NCI-H226 (cell line): ENCODE results near the gene ZEB2.

Experiments
- DNase-seq: peaks from one replicate; pipeline ENCODE4 v3.0.0-alpha.2; 2015

Gene ZEB2

DNA sequence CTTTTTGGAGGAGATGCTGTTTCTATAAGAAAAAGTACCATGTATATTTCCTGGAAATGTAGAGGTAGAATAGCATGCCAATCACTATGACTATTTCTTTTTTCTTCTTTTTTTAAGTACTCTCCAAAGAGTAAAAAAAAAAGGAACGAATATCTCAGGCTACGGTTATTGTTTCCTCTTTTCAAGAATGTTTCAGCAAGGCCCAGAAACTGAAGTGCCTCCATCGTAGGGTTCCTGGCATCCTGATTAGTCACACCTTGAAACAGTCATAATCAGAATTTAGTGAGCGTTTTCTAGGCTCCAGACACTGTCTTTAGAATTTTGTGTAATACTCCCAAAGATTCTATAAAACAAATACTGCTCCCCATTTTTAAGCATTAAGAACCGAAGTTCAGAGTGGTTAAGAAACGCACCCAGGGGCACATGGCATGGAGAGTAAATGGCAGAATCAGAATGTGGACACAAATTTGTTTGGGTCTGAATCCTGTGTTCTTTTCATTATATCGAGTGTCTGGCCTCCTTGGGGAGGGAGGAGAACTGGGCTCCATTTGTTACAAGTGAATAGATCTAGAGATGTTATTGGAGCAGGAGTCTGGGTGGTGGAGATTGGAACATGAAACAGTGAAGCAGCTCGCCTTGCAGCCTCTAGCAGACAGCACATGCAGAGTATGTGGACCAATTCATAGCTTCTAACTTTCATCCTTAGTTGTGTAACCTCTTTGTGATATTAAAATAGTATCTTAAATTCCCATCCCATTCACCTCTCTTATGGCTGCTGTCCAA, 26.7 kb downstream of the ZEB2 start:
- no peak for DNase-seq

DNA sequence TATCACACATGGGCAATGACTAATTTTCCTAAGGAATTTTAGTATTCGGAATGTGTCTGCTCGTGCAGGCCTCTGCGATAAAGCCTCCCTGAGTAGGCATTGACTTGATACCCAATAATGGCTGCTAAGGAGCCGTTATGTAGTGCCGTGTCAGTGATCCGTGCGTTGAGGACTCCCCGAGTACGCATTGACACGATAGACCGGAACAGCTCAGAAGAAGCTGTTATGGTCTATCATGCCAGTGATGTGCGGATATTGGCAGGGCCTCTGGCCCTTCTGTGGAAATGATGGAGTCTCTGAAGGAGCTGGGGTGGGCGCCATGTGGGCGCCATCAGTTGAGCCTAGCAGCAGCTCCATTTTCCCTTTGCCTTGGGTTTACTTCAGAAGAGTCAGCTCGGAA, 29.1 kb downstream of the ZEB2 start:
- DNase-seq, result no peak

- DNase-seq, result no peak
Measured at GRCh38 chr2:144490017-144490416, 29.9 kb downstream of the ZEB2 start.

DNA sequence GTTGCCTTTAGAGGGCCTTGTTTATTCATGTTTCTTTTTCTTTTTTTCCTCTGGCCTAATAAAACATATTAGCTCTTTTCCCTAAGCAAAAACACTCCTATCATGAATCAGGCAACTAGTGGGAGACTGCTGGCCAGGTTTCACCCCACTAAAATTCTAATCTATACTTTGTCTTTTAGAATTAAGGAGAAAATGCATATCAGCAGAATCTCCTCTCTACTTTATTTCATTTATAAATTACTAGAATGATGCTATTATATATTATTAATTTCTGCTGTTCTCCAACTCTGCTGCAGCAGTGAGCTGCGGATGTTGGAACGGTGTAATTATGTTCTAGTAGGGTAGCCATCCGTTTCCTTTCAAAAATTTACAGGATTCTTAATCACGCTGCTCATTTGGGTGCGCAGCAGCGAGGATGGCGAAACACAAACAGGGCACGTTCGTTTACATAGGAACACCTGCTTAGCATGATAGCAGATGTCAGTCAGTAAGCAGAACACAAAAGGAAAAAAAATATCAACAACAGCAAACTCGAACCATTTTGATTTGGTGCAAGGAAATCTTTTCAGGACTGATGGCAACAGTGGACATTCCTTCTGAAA, 30.5 kb downstream of the ZEB2 start:
- DNase-seq, result no peak

- DNase-seq, result no peak
Measured at GRCh38 chr2:144484201-144484948, 35.5 kb downstream of the ZEB2 start.

DNA sequence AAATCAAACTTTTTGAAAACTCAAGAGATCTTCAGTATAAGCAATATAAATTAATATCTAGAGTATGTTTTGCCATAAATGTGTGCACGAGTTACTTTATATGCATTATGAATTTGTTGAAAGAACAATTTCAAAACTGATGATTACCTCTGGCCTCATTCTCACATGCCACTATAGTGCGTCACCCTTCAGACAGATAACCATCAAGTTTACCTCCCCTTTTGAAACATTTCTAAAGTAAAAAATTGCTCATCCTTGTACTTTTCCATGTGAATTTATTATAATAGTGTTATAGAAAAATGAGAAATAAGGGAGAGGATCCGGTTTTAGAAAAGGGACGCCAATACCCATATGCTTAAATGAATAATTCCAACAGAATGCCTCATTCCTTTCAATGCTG, 38.3 kb downstream of the ZEB2 start:
- DNase-seq, result no peak

GRCh38 chr2:144481109-144481508, 38.8 kb downstream of the ZEB2 start:
- DNase-seq, result no peak

- no peak for DNase-seq
Measured at GRCh38 chr2:144480285-144480684, 39.6 kb downstream of the ZEB2 start.

- no peak for DNase-seq
Measured at GRCh38 chr2:144479659-144480058, 40.3 kb downstream of the ZEB2 start.

GRCh38 chr2:144479138-144479537, 40.8 kb downstream of the ZEB2 start:
- peak; percentile 12 for DNase-seq

DNA sequence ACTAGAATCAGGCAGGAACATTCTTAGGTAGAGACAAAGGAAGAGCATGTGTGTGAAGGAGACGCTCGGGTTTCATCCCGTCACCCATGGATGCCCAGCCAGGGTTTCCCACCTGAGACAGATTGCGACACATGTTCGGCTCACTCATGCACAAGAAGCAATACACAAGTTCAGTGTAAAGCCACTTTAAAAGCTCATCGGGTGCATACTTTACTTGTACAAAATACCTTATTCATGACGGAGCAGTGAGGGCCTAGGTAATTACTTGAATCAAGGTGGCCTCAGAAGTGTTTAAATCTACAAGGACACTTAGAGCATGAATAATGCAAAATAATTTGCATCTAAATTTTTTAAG, 42.0 kb downstream of the ZEB2 start:
- no peak for DNase-seq

GRCh38 chr2:144477281-144477956, 42.5 kb downstream of the ZEB2 start:
- no peak for DNase-seq

DNA sequence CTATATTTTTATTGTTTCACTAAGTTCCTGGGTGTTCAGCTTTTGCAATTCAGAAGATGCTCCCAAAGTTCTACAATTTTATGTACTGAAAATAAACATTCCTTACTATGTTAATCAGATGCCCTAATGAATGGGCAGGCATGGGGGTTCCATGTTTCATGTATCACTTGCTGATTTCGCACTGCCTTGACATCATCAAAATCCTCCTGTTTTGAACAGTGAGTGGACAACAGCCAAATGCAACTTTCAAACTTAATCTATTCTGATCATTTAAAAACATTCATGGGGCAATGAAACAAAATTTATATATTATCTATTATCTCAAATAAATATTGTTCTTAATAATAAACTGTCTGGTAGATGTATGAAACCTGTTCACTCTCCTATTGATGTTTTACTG, 43.2 kb downstream of the ZEB2 start:
- DNase-seq, result no peak

DNA sequence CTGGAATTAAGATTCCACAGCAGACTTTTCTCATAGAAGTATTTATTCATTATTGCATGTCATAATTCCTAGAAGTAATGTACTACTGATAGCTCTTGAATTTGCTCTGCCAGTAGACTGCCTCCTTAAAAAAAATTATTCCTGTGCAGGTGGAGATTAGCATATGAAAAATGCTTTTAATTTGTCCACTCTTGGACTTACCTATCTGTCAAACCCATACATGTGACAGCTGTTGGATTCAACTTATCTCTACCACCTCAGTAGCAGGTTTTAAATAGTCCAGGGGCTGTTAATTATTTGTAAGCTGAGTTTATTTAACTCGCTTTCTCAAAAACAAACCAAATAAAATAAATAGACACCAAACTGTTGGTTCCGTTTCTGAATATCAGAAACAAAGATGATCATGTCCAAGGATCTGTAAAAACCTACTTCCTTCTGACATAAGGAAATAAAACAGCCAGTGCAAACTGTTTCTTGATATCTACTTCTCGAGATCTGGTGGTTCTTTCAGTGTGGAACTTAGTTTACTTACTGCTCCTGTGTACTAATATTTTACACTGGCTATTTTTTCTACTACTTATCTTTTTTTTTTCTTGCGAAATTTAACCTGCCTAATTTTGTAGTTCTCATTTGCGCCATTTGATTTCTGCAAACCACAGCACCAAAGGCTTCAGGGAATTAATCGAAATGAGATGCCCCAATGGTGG, 44.2 kb downstream of the ZEB2 start:
- DNase-seq, result no peak

- no peak for DNase-seq
Measured at GRCh38 chr2:144475044-144475443, 44.9 kb downstream of the ZEB2 start.

GRCh38 chr2:144474017-144474416, 45.9 kb downstream of the ZEB2 start:
- DNase-seq, result no peak

DNA sequence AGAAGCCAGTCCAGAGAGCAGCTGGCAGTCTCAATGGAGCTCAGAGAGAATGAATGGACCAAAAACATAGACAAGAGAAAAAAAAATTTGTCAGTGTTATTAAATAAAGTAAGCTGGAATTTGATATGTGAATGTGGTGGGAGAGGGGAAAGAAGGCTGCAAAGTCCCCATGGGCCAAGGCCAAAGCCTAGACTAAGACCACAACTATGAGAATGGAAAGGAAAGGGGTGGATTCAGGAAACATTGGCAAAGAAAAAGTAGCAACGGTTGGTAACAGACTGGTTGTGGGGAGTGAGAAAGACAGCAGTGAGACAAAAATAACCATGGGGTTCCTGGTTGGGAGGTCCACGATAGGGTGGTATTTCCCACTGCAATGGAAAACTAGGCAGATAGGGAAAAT, 47.0 kb downstream of the ZEB2 start:
- DNase-seq, result no peak

- no peak for DNase-seq
Measured at GRCh38 chr2:144472046-144472412, 47.9 kb downstream of the ZEB2 start.

- DNase-seq, result no peak
Measured at GRCh38 chr2:144471305-144472045, 48.4 kb downstream of the ZEB2 start.

- no peak for DNase-seq
Measured at GRCh38 chr2:144470816-144471215, 49.1 kb downstream of the ZEB2 start.

- DNase-seq, result no peak
Measured at GRCh38 chr2:144470334-144470733, 49.6 kb downstream of the ZEB2 start.

DNA sequence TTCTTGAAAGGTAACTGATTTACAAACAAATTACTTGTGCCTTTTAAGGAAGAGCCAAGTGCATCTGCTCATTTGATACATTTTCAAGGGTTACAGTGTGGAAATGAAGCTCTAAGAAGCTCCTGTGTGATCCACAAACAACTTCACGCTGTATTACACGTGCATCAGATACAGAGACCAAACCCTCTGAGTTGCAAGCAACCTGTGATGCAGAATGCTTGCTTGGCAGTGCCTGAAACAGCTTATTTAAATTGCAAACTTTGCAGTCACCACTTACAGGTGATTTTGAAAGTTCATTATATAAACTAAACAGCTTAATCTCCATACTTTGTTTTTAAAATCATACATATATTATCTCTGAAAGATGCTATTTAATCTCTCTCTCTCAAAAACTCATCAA, 50.1 kb downstream of the ZEB2 start:
- no peak for DNase-seq
